HG03064 (cell line): ENCODE results near the gene CDH13.

Experiments used
- ATAC-seq: cut with Tn5 transposase; IDR thresholded peaks from one replicate; pipeline ENCODE4 v1.9.1; 2021; ENCODE audit warnings: low read depth; ENCODE audit not compliant: unreplicated experiment

Gene CDH13

DNA sequence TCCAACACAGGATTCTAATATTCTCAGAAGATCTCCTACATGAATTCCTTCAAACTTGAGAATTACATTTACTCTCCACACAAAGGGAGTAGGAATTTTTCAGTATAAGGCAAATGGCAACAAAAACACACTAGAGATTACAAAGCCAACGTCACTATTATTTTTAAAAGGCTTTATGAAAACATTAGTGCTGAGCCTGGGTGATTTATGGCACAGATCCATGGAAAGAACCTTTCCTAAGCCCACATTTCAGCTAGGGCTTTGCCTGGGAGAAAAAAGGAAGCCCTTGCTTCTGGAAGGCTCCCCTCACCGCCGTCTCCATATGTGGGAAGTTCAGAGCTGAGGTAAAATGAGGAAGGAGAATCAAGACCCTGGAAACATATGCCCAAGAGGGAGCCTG is 681.6 kb downstream of the CDH13 start:
- no peak for ATAC-seq

GRCh38 chr16:83310816-83311215 is 684.0 kb downstream of the CDH13 start:
- ATAC-seq: no peak

DNA sequence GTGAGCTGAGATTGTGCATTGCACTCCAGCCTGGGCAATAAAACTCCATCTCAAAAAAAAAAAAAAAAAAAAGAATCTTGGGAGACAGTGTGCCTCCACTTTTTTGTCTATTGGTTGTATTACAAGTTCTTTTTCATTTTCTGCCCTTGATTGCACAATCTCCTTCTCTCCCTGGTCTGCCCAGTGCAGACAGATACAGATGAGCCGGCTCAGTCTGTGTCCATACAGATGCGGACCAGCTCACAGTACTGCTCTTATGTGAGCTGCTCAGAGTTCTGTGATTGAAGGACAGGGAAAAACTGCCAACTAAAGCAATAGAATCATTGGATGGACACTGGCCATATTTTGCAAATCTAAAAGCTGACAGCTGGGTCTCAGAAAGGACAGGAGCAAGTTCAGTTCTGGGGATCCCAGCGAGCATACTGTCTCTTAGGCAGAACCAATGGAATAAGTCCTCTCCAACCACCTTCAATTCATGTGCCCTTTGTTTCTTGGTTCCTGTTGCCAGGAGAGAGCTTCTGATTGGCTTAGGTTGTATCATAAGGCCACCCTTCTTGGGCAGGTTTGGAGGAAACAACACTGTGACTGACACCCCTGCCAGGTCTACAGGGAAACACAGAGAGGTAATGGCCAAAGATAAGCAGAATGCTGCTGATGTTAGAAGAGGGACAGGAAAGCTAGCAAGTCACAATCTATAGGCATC is 685.4 kb downstream of the CDH13 start:
- ATAC-seq: no peak

- ATAC-seq: no peak
These were observed 686.0 kb downstream of the CDH13 start for GRCh38 chr16:83312718-83313245.

DNA sequence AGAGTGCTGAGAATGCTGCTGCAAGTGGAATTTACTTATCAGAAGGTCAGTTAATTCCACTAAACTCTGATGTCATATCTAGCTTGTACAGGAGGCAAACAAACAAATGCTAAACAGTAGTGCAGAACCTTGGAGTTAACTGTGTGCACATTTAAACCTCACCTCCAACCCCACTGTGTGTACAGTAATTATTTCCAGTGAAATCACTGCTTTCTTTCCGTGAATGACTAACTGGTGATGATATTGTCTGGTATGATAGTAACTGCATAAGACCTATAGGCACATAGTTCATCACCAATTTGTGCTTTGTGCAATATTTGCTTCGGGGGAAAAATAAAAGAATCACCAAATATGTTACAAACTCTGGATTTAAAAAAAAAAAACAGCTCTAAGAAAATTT is 688.5 kb downstream of the CDH13 start:
- no peak for ATAC-seq

GRCh38 chr16:83316458-83316857 is 689.7 kb downstream of the CDH13 start:
- ATAC-seq: no peak

GRCh38 chr16:83318390-83318789 is 691.6 kb downstream of the CDH13 start:
- ATAC-seq: no peak

GRCh38 chr16:83328936-83329335 is 702.2 kb downstream of the CDH13 start:
- no peak for ATAC-seq

- no peak for ATAC-seq
These were observed 702.7 kb downstream of the CDH13 start for GRCh38 chr16:83329441-83329840.

DNA sequence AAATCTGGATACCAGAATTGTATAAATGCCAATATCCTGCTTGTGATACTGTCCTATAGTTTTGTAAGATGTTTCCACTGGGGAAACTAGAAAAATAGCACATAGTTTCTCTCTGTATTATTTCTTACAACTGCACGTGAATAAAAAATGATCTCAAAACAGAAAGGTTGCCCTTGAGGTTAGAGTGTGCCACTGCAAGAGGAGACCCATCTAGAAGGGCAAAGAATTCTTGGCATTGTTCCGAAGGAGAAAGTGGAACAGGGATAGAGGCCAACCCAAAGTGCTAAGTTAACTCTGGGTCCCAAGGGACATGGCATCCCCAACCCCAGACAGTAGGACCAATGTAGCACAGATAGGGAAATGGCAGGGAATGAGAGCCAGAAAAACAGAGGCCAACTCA is 703.5 kb downstream of the CDH13 start:
- ATAC-seq: no peak

- no peak for ATAC-seq
These were observed 708.3 kb downstream of the CDH13 start for GRCh38 chr16:83335076-83335475.

GRCh38 chr16:83336603-83337002 is 709.8 kb downstream of the CDH13 start:
- ATAC-seq: no peak

DNA sequence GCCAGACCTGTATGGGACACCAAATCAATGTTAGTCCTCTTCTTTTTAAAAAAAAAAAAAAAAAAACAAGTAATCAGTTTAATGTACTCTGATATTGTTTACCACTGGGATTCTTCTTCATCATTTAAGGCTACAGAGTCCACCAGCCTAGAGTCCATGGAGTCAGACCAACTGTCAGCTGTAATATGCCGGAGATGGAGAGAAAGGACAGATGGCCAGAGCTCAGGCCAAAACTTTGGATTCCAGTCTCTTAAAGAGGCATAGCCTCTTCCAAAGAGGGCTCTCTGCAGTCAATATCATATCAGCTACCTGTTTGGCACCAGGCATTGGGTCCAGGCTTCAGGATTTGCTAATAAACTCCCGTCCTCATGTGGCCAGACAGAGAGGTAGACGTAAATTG is 711.4 kb downstream of the CDH13 start:
- no peak for ATAC-seq

DNA sequence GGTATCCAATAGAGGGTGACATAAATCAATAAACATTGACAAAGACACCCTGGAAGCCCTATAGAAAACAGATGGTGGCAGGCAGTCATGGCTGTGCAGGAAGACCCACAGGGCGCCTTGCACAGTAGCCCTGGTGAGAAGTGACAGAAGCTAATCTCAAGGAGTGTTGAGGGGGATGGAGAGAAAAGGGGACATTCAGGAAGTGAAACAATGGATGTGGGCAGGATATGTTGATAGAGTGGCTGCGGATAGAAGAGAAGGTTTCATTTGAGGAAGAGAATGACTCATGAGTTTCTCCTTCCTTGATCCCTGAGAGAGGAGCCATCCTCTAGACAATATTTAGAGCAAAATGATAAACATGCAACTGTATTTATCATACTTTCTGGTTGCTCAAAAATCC is 712.2 kb downstream of the CDH13 start:
- no peak for ATAC-seq

DNA sequence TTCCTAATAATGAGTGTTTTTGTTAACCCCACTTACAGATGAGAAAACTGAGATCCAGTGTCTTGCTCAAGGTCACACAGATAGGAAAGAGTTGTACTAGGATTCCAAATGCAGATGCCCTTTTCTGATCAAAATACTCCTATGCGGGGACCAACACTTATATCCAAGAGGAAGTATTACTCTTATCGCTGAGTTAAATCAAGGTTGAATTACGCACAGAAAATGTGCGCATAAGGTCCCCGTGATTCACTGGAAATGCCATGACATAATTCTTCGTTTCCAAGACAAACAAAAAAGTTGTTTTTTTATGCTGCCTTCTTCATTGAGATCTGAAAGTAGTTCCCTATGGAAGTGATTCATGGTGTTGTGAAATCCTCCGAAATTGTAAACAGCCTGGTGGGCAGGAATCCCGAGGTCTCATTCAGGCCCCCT is 717.2 kb downstream of the CDH13 start:
- no peak for ATAC-seq

GRCh38 chr16:83345846-83346640 is 719.3 kb downstream of the CDH13 start:
- ATAC-seq: no peak

GRCh38 chr16:83348991-83349390 is 722.2 kb downstream of the CDH13 start:
- ATAC-seq: no peak

DNA sequence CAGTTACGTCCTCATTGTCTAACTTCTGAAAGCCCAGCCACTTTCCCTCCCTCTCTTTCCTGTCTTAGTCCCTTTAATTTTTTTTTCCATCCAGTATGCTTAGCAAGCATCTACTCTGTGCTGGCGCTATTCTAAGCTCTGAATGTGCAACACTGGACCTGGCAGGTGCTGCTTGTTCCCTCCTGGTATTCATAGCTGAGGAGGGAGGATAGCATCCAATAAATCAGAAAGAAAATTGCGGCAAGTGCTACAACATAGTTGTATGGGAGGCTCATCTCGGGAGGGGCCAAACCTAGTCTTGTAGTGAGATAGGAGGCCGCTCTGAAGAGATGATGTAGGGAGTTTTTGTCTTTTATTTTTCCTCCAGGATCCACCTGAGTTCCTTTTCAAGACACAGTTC is 723.7 kb downstream of the CDH13 start:
- no peak for ATAC-seq

GRCh38 chr16:83351846-83352245 is 725.1 kb downstream of the CDH13 start:
- no peak for ATAC-seq

- no peak for ATAC-seq
These were observed 726.5 kb downstream of the CDH13 start for GRCh38 chr16:83353241-83353640.

- ATAC-seq: no peak
These were observed 727.2 kb downstream of the CDH13 start for GRCh38 chr16:83354015-83354414.
